Vagina (tissue), 2 donors: ENCODE results near the gene KRTAP10-5.

Experiments used
- CTCF ChIP-seq, 3 experiments: fragments of 450-650 bp in 2 of 3; fragments of 200-600 bp in 1 of 3; sonication (generic) in 1 of 3; IDR thresholded peaks; one replicate each; pipeline ENCODE4 v1.5.1; 2017 to 2019; ENCODE audit warnings: antibody characterized with exemption in 3 of 3, mild to moderate bottlenecking in 2 of 3, moderate library complexity in 2 of 3
- POLR2A ChIP-seq, 2 donors: fragments of 450-650 bp; IDR thresholded peaks; one replicate each; pipeline ENCODE4 v1.6.1; 2017; ENCODE audit warnings: antibody characterized with exemption in 2 of 2, mild to moderate bottlenecking in 2 of 2, moderate library complexity in 2 of 2

DNA sequence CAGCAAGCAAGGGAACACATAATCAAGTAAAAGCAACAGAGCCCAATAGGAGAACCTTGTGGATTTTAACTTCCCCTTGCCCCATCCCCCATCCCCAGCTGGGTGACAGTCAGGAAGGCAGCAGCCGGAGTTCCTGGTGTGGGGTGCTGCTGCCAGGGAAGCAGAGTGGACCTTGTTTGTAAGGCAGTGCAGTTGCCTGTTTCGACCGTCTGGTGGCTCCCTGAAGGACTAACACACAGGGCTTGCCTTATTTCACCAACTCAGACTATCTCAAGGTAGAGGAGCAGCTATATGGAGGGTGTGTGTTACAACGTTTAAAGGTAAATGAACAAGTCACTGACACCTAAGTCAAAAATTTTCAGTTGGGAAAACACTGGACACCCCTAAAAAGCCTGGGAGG, 38.1 kb upstream of the KRTAP10-5 start:
- TF ChIP-seq CTCF (IDR thresholded peaks at IDR 0.05) (no peak), POLR2A (IDR thresholded peaks at IDR 0.05) (no peak)
